Gastrocnemius medialis (tissue), 4 donors: ENCODE measurements around the gene APOBEC2.

Experiments used
- CTCF ChIP-seq, 5 experiments: fragments of 450-650 bp in 3 of 5; fragments of 200-600 bp in 2 of 5; sonication (generic) in 2 of 5; IDR thresholded peaks in 4 of 5; conservative IDR thresholded peaks in 1 of 5; 1 replicate in 4 of 5; 2 replicates in 1 of 5; pipeline ENCODE4 v1.5.1; 2016 to 2019; ENCODE audit warnings: antibody characterized with exemption in 5 of 5, mild to moderate bottlenecking in 3 of 5, moderate library complexity in 3 of 5
- POLR2A ChIP-seq, 2 donors: fragments of 450-650 bp; IDR thresholded peaks; one replicate each; pipeline ENCODE4 v1.6.1; 2017; ENCODE audit warnings: antibody characterized with exemption in 2 of 2, mild to moderate bottlenecking in 2 of 2, moderate library complexity in 2 of 2

- TF ChIP-seq POLR2A (IDR thresholded peaks at IDR 0.05), result no peak
- TF ChIP-seq CTCF (IDR thresholded peaks at IDR 0.05 in 4 of 5, conservative IDR thresholded peaks at IDR 0.05 in 1 of 5), result no peak
Observed at GRCh38 chr6:41083072-41083471, 30.1 kb downstream of the APOBEC2 start.
